AG04449 (cell line): ENCODE data around the gene ADGRG6.
"Not testable (repeated sequence)": the region's sequence is repeated elsewhere in the genome, so short reads cannot be mapped to it uniquely, and the experiment has no call there.

Experiments
- CTCF ChIA-PET: fragments of 350-600 bp; formaldehyde crosslinking; extraction: SDS; loops from one replicate; lab custom pipeline; 2021; ENCODE audit warnings: antibody characterized with exemption; lab: Yijun Ruan, JAX
- POLR2A ChIA-PET: fragments of 400-600, 350-600 bp; formaldehyde crosslinking; extraction: SDS; loops from one replicate; lab custom pipeline; 2020; ENCODE audit warnings: antibody characterized with exemption, inconsistent platforms; lab: Yijun Ruan, JAX
- DNase-seq: peaks from one replicate; pipeline ENCODE4 v3.0.0-alpha.2; 2010; ENCODE audit warnings: low read depth, low spot score
- H3K4me3 ChIP-seq: 2 replicates; pipeline ENCODE4 v1.5.1; 2011; ENCODE audit warnings: low read depth, mild to moderate bottlenecking, control low read depth, low read length
- CTCF ChIP-seq: IDR thresholded peaks from one replicate; pipeline ENCODE4 v1.5.1; 2011; ENCODE audit warnings: mild to moderate bottlenecking, moderate library complexity, low read length, control low read depth, inconsistent platforms; ENCODE audit not compliant: insufficient read depth; ENCODE audit errors: missing control alignments

Gene ADGRG6

GRCh38 chr6:142276256-142276655, 25.6 kb upstream of the ADGRG6 start:
- CTCF ChIA-PET, result interaction anchor here (0.6 to 1.1 kb wide), 2 partner anchors 10 to 68 kb away, joined by 3 read pairs; no protein-coding TSS in a partner anchor
- no peak overlapping the region for H3K4me3 ChIP-seq
- TF ChIP-seq CTCF, result no peak
- no peak for DNase-seq
- POLR2A ChIA-PET, result no interaction called here

GRCh38 chr6:142279350-142280180, 22.2 kb upstream of the ADGRG6 start:
- no peak for DNase-seq
- POLR2A ChIA-PET, result no interaction called here
- no peak for TF ChIP-seq CTCF
- CTCF ChIA-PET, result interaction anchor here (0.8 to 2.4 kb wide), 4 partner anchors 11 to 124 kb away, joined by 3 to 7 read pairs (median 4); no protein-coding TSS in a partner anchor
- H3K4me3 ChIP-seq, result no peak overlapping the region

- no peak for DNase-seq
- ChIA-PET CTCF (interaction anchor here (1.1 to 1.8 kb wide), 2 partner anchors 11 to 13 kb away, joined by 3 to 5 read pairs; no protein-coding TSS in a partner anchor), POLR2A (no interaction called here)
- TF ChIP-seq CTCF, result no peak
- H3K4me3 ChIP-seq, result no peak overlapping the region
Observed at GRCh38 chr6:142280265-142280664, 21.5 kb upstream of the ADGRG6 start.

- no peak for TF ChIP-seq CTCF
- H3K4me3 ChIP-seq, result no peak overlapping the region
- ChIA-PET POLR2A (no interaction called here), CTCF (interaction anchor here (1.8 kb wide), 1 partner anchor 10 kb away, joined by 5 read pairs; no protein-coding TSS in a partner anchor)
- DNase-seq, result no peak
Observed at GRCh38 chr6:142280927-142281326, 20.9 kb upstream of the ADGRG6 start.

- DNase-seq, CTCF ChIA-PET, H3K4me3 ChIP-seq, POLR2A ChIA-PET: not testable (repeated sequence)
Observed at GRCh38 chr6:142283138-142283537, 18.7 kb upstream of the ADGRG6 start.

GRCh38 chr6:142284419-142284818, 17.4 kb upstream of the ADGRG6 start:
- ChIA-PET CTCF (no interaction called here), POLR2A (no interaction called here)
- no peak for TF ChIP-seq CTCF
- DNase-seq, result no peak
- H3K4me3 ChIP-seq, result no peak overlapping the region
